HAP-1 (cell line): ENCODE data around the gene RILPL2.
"Not testable (repeated sequence)": the region's sequence is repeated elsewhere in the genome, so short reads cannot be mapped to it uniquely, and the experiment has no call there.

Experiments used
- DNase-seq, 2 experiments: peaks; one replicate each; pipeline ENCODE4 v3.0.0-alpha.2; 2016 to 2020; ENCODE audit warnings: low spot score in 2 of 2
- H3K27me3 ChIP-seq: fragments of 250-450 bp; sonication (Bioruptor Pico); 2 replicates; pipeline ENCODE4 v1.5.1; 2020; ENCODE audit warnings: low read depth, mild to moderate bottlenecking, moderate library complexity
- H3K36me3 ChIP-seq: fragments of 250-450 bp; sonication (Bioruptor Pico); replicated peaks from 2 replicates; pipeline ENCODE4 v1.5.1; 2020; ENCODE audit warnings: mild to moderate bottlenecking
- H3K4me1 ChIP-seq: fragments of 250-450 bp; sonication (Bioruptor Pico); 2 replicates; pipeline ENCODE4 v1.5.1; 2020; ENCODE audit warnings: mild to moderate bottlenecking
- H3K4me3 ChIP-seq: fragments of 250-450 bp; sonication (Bioruptor Pico); 2 replicates; pipeline ENCODE4 v1.5.1; 2020; ENCODE audit warnings: mild to moderate bottlenecking, moderate library complexity
- H3K9me3 ChIP-seq: fragments of 250-450 bp; sonication (Bioruptor Pico); 2 replicates; pipeline ENCODE4 v1.5.1; 2020; ENCODE audit warnings: mild to moderate bottlenecking, moderate library complexity
- in situ Hi-C: fragments of 300-500 bp; cut with MboI; formaldehyde crosslinking; loops from 3 replicates; pipeline ENCODE4 v1.14.3; 2020; ENCODE audit warnings: low sequenced_read_pairs, inconsistent platforms, mixed read lengths

RILPL2 gene

GRCh38 chr12:123407269-123407668 is 29.2 kb downstream of the RILPL2 start:
- H3K36me3 ChIP-seq, result peaks cover 52% of the 10 kb centered on the region
- H3K4me3 ChIP-seq, H3K4me1 ChIP-seq, H3K9me3 ChIP-seq, H3K27me3 ChIP-seq, DNase-seq, in situ Hi-C loops: not testable (repeated sequence)

DNA sequence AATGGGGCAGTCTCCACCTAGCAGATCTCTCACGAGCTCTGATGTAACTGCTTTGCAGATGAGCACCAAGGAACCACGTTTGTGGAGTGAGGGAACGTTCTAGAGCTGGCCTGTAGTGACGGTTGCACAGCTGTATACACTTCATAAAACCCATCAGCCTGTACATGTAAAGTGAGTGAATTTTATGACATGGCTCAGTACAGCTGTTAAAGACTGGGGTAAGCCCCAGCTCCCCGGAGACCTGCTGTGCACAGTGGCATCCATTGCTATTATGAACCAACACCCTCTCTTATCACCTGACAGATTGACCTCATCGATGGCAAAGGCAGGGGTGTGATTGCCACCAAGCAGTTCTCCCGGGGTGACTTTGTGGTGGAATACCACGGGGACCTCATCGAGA is 31.9 kb downstream of the RILPL2 start:
- Histone ChIP-seq H3K36me3 (peaks cover 70% of the 10 kb centered on the region), H3K4me3 (no peak overlapping the region)
- in situ Hi-C loops, result no loop called here

GRCh38 chr12:123401753-123402683 is 34.5 kb downstream of the RILPL2 start:
- peaks cover 90% of the 10 kb centered on the region for H3K36me3 ChIP-seq
- in situ Hi-C loops, result no loop called here
- no peak overlapping the region for H3K4me3 ChIP-seq
- H3K27me3 ChIP-seq, result no peaks in the 10 kb centered on the region
- DNase-seq, result no peak
- H3K4me1 ChIP-seq, result no peaks in the 10 kb centered on the region
- no peaks in the 10 kb centered on the region for H3K9me3 ChIP-seq

More for the DNA sequence above, 31.9 kb downstream of the RILPL2 start:
- Histone ChIP-seq H3K27me3 (no peaks in the 10 kb centered on the region), H3K4me1 (no peaks in the 10 kb centered on the region), H3K9me3 (no peaks in the 10 kb centered on the region)
- no peak for DNase-seq

DNA sequence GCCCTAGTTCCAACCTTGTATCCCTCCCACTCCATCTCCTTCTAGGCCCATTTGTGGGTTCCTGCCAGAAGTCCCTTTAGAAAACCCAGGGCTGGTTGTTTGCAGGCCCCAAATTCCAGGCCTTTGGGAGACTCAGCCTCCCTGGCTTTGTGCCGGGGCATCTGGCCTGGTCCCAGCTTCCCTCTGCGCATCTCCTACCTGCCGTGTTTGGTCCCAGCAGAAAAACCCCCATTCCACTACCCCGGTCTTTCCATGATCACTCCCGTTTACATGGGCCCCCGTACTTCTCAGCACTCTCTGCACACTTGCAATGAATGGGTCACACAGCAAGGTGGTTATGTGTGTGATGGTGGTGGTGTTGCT is 37.2 kb downstream of the RILPL2 start:
- H3K4me3 ChIP-seq, result no peak overlapping the region
- in situ Hi-C loops, result no loop called here
- H3K36me3 ChIP-seq, result peaks cover 90% of the 10 kb centered on the region
- no peaks in the 10 kb centered on the region for H3K27me3 ChIP-seq
- no peaks in the 10 kb centered on the region for H3K4me1 ChIP-seq
- no peaks in the 10 kb centered on the region for H3K9me3 ChIP-seq
- DNase-seq, result no peak

GRCh38 chr12:123398550-123399254 is 37.8 kb downstream of the RILPL2 start:
- H3K27me3 ChIP-seq, result no peaks in the 10 kb centered on the region
- no peaks in the 10 kb centered on the region for H3K9me3 ChIP-seq
- DNase-seq, result no peak
- H3K36me3 ChIP-seq, result peaks cover 88% of the 10 kb centered on the region
- in situ Hi-C loops, result no loop called here
- no peak overlapping the region for H3K4me3 ChIP-seq
- H3K4me1 ChIP-seq, result no peaks in the 10 kb centered on the region

DNA sequence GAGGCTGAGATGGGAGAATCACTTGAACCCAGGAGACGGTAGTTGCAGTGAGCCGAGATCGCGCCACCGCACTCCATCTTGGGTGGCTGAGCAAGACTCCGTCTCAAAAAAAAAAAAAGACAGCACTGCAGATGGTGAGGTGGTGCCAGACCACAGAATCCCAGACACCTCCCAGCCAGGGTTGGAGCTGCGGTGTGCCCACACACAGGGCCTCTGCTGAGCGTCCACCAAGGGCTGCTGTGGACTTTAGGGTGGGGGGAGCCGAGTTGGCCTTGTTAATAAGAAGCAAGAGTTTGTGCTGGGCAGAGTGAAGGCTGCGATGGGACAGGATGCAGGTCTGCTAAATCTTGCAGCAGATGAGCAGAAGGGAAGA is 38.3 kb downstream of the RILPL2 start:
- no peak overlapping the region for H3K4me3 ChIP-seq
- H3K27me3 ChIP-seq, result no peaks in the 10 kb centered on the region
- H3K9me3 ChIP-seq, result no peaks in the 10 kb centered on the region
- in situ Hi-C loops, result no loop called here
- H3K36me3 ChIP-seq, result peaks cover 88% of the 10 kb centered on the region
- no peak for DNase-seq
- no peaks in the 10 kb centered on the region for H3K4me1 ChIP-seq

- peaks cover 88% of the 10 kb centered on the region for H3K36me3 ChIP-seq
- in situ Hi-C loops, result no loop called here
Observed at GRCh38 chr12:123397400-123397799, 39.1 kb downstream of the RILPL2 start.

DNA sequence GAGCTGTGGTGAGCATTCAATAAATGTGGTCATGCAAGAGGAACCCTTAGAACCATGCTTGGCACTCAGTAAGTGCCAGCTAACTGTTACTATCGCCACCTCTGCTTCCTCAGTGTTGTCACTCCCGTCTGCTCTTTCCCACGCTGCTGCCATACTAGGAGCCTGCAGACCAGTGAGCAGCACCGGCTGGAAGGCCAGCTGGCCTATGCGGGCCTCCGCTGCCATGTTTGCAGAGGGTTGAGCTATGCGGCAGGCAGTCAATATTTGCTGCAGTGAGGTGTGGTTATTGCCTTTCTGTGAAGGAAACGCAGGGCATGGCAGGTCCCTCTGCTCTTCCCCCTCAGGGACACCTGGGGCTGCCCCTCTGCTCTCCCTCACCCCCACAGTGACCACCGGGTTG is 39.5 kb downstream of the RILPL2 start:
- peaks cover 88% of the 10 kb centered on the region for H3K36me3 ChIP-seq
- H3K9me3 ChIP-seq, result no peaks in the 10 kb centered on the region
- in situ Hi-C loops, result no loop called here
- H3K4me1 ChIP-seq, result no peaks in the 10 kb centered on the region
- no peak overlapping the region for H3K4me3 ChIP-seq
- DNase-seq, result no peak
- no peaks in the 10 kb centered on the region for H3K27me3 ChIP-seq

More at GRCh38 chr12:123397400-123397799, 39.1 kb downstream of the RILPL2 start:
- Histone ChIP-seq H3K4me1 (no peaks in the 10 kb centered on the region), H3K27me3 (no peaks in the 10 kb centered on the region), H3K4me3 (no peak overlapping the region), H3K9me3 (no peaks in the 10 kb centered on the region)
- no peak for DNase-seq

DNA sequence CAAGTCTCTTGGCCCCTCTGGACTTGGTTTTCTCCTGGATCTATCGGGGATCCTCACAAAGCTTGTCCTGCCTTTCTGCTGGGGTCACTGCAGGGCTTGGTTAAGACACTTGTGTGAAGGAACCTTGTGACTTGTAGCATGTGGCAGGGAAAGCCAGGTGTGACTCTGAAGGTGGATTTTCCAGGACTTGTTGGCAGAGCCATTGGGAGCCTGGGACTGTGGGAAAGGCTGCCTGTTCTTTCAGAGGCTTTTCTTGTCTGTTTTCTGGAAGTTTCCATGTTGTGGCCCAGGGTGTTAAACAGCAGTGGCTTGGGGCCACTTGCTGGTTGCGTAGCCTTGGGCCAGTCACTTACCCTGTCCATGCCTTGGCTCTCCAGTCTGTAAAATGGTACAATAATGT is 39.9 kb downstream of the RILPL2 start:
- H3K4me1 ChIP-seq, result no peaks in the 10 kb centered on the region
- H3K36me3 ChIP-seq, result peaks cover 88% of the 10 kb centered on the region
- no peaks in the 10 kb centered on the region for H3K9me3 ChIP-seq
- H3K4me3 ChIP-seq, result no peak overlapping the region
- DNase-seq, result no peak
- in situ Hi-C loops, result no loop called here
- no peaks in the 10 kb centered on the region for H3K27me3 ChIP-seq

GRCh38 chr12:123395236-123395635 is 41.2 kb downstream of the RILPL2 start:
- H3K36me3 ChIP-seq, result peaks cover 94% of the 10 kb centered on the region
- DNase-seq, result no peak

GRCh38 chr12:123393747-123394146 is 42.7 kb downstream of the RILPL2 start:
- no peak overlapping the region for H3K4me3 ChIP-seq
- H3K36me3 ChIP-seq, result peaks cover 90% of the 10 kb centered on the region
- in situ Hi-C loops, result no loop called here
- H3K27me3 ChIP-seq, result no peaks in the 10 kb centered on the region
- peaks cover 8% of the 10 kb centered on the region for H3K4me1 ChIP-seq
- no peak for DNase-seq
- H3K9me3 ChIP-seq, result no peaks in the 10 kb centered on the region

More at GRCh38 chr12:123395236-123395635, 41.2 kb downstream of the RILPL2 start:
- no peaks in the 10 kb centered on the region for H3K27me3 ChIP-seq
- H3K4me1 ChIP-seq, result peaks cover 5% of the 10 kb centered on the region
- H3K4me3 ChIP-seq, result no peak overlapping the region
- H3K9me3 ChIP-seq, result no peaks in the 10 kb centered on the region
- in situ Hi-C loops, result no loop called here

GRCh38 chr12:123391546-123392343 is 44.7 kb downstream of the RILPL2 start:
- Histone ChIP-seq H3K4me3 (no peak overlapping the region), H3K27me3 (no peaks in the 10 kb centered on the region), H3K4me1 (peaks cover 21% of the 10 kb centered on the region), H3K36me3 (peaks cover 71% of the 10 kb centered on the region), H3K9me3 (no peaks in the 10 kb centered on the region)
- in situ Hi-C loops, result no loop called here
- no peak for DNase-seq

GRCh38 chr12:123390498-123391426 is 45.7 kb downstream of the RILPL2 start:
- Histone ChIP-seq H3K36me3 (peaks cover 61% of the 10 kb centered on the region), H3K9me3 (no peaks in the 10 kb centered on the region), H3K4me3 (peak overlapping the region; percentile 50; the same call in 1 of the 2 replicates), H3K27me3 (no peaks in the 10 kb centered on the region), H3K4me1 (peaks cover 21% of the 10 kb centered on the region)
- in situ Hi-C loops, result no loop called here
- no peak for DNase-seq
